ENCODE data around the gene SELENOI. TPM values are rescaled to one million over a fixed set of nuclear protein-coding genes. Genes with fewer than 3 reads are reported as not detected.

SELENOI gene
- total RNA-seq, 1 donor = 24.5 TPM

GRCh38 chr2:26401739-26402541, 56.0 kb downstream of the SELENOI start, which contains the start of gene DRC1:
Gene DRC1, plus strand, starts transcription at chr2:26401920. Its CDS starts 70 bp downstream, at chr2:26401990.
- peak in 2 of 3 donors; percentile 71 to 77 for DNase-seq (ENCODE audit: low read depth in 2 of 3, low spot score in 2 of 3)

- no peak for DNase-seq (ENCODE audit: low read depth in 2 of 3, low spot score in 2 of 3)
These were observed 61.6 kb downstream of the SELENOI start for GRCh38 chr2:26407526-26407925.

DNA sequence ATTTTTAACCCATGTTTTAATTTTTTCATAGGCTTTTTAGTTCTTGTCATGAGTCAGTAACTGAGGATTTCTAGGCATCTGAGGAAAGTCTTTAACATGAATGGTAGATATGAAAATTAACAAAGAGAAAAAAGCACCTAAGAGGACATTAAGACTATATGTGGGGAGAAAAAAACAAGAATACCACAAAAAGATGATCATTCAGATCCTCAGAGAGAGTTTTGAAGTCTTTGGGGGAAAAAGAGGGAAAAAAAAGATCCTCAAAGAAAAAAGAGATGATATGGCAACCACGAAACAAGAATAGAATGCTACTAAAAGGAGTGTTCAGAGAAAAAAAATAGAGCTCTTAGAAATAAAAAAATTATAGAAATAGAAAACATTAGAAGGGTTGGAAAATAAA, 63.8 kb downstream of the SELENOI start:
- no peak for DNase-seq (ENCODE audit: low read depth in 2 of 3, low spot score in 2 of 3)

GRCh38 chr2:26410764-26411243, 64.9 kb downstream of the SELENOI start:
- no peak for DNase-seq (ENCODE audit: low read depth in 2 of 3, low spot score in 2 of 3)

GRCh38 chr2:26411419-26411818, 65.5 kb downstream of the SELENOI start:
- no peak for DNase-seq (ENCODE audit: low read depth in 2 of 3, low spot score in 2 of 3)

DNA sequence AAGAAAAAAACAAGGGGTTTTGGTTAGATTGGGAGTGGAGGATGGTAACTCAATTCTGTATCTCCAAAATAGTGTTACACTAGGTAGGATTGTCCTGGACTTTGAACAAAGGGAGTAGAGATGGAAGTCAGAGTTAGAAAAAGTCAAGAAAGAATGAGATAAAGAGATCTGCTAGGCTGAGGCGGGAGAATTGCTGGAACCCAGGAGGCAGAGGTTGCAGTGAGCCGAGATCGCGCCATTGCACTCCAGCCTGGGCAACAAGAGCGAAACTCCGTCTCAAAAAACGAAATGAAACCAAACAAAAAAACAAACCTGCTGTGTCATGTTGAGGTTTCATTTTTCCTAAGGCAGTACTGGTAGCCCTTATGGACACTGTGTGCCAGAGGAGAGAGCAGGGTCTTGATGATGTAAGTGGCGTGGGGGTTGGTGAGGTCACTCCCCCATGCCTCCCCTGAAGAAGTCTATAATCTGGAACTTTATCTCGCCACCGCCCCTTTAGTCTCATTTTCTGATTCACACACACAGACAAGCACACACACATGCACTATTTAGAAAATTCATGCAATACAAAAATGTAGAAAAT, 66.2 kb downstream of the SELENOI start:
- peak in 2 of 3 donors; percentile 71 to 90 for DNase-seq (ENCODE audit: low read depth in 2 of 3, low spot score in 2 of 3)

- DNase-seq (ENCODE audit: low read depth in 2 of 3, low spot score in 2 of 3) = peak in 1 of 3 donors; percentile 14
These were observed 68.4 kb downstream of the SELENOI start for GRCh38 chr2:26414311-26414710.

- no peak for DNase-seq (ENCODE audit: low read depth in 2 of 3, low spot score in 2 of 3)
These were observed 76.0 kb downstream of the SELENOI start for GRCh38 chr2:26421961-26422360.

GRCh38 chr2:26422947-26423629, 77.1 kb downstream of the SELENOI start:
- no peak for DNase-seq (ENCODE audit: low read depth in 2 of 3, low spot score in 2 of 3)

DNA sequence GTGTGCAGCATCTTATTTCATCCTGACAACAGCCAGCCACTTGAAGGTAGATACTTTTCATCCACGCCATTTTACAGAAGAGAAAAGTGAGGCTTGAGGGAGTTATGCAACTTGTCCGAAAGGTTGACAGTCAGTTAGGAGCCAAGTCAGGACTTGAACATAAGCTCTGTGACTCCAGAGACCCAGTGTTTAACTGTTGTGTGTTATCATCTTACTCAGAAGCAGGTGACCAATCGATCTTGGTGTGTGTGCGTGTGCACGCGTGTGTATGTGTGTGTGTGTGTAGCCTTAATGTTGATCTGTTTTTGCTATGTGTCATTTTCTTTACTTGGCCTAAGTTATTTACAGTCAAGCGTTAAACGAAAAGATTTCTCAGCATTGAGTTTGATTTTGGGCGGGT, 77.8 kb downstream of the SELENOI start:
- no peak for DNase-seq (ENCODE audit: low read depth in 2 of 3, low spot score in 2 of 3)

DNA sequence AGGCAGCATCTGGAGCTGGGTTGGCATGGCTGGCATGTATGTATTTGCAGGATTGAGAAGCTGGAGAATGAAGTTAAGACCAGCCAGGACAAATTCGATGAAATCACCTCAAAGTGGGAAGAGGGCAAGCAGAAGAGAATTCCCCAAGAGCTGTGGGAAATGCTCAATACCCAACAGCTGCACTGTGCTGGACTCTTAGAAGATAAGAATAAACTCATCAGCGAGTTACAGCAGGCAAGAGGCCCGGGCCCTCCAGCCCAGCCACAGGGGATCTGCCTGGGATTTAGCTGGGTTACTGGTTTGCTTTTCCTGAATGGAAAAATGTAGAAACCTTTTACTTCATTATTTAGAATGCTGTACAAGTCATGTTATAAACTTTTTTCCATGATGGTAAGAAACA, 78.3 kb downstream of the SELENOI start:
- DNase-seq (ENCODE audit: low read depth in 2 of 3, low spot score in 2 of 3) = no peak

DNA sequence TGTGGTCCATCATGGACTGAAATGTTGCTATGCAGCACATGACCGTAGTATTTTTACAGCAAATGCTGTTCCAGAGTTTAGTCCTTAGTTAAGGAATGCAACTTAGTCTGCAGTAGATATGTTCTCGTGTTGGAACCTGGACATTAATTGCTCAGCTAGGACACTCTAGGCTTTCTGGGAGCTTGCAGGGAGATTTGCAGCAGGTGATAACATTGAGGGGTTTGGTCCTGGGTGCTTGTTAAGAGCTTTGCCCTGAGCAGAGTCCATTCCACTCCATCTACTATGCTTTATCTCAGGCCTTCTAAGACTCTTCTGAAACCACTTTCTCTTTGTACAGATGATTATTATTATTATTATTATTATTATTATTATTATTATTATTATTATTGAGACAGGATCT, 82.9 kb downstream of the SELENOI start:
- no peak for DNase-seq (ENCODE audit: low read depth in 2 of 3, low spot score in 2 of 3)

DNA sequence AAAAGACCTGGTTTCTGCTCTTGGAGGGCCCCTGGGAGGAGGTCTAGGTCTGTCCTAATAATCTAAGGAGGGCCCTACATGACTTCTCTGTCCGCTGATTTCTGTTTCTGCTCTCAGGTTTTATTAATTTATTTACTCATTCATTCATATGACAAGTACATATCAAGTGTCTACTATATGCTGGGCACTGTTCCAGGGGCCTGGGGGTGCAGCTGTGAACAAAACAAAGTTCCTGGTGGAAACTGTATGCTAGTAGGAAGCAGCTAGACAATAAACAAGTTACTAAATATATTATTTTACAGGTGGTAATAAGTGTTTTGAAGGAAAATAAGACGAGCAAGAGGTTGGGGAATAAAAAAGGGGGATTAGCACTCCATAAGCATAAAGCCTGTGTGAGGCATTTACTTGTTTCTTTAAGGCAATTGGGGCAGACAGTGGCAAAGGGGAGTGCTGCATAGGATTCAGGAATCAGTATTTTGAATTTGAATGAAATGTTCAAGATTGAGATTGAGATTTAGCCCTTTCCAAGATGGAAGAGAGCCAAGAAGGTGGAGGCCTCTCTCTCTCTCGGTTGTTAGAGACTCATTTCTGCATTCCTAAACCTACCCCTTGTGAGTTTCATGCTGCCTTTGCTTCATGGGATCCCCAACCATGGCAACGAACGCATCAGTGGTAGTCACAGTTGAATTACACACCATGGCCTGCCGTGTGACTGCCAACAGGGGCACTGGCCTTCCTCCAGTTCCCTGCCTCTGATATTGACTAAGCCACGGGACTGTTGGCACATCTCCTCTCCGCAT, 84.0 kb downstream of the SELENOI start:
- no peak for DNase-seq (ENCODE audit: low read depth in 2 of 3, low spot score in 2 of 3)

DNA sequence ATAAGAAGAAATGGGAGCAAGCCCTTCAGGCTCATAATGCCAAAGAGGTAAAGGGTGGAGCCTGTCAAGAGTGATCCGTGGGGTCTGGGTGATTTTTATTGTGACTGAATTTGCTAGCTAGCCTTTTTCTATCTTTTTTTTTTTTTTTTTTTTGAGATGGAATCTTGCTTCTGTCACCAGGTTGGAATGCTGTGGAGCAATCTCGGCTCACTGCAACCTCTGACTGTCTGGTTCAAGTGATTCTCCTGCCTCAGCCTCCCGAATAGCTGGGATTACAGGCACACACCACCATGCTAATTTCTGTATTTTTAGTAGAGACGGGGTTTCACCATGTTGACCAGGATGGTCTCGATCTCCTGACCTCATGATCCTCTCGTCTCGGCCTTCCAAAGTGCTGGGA, 84.9 kb downstream of the SELENOI start:
- no peak for DNase-seq (ENCODE audit: low read depth in 2 of 3, low spot score in 2 of 3)

DNA sequence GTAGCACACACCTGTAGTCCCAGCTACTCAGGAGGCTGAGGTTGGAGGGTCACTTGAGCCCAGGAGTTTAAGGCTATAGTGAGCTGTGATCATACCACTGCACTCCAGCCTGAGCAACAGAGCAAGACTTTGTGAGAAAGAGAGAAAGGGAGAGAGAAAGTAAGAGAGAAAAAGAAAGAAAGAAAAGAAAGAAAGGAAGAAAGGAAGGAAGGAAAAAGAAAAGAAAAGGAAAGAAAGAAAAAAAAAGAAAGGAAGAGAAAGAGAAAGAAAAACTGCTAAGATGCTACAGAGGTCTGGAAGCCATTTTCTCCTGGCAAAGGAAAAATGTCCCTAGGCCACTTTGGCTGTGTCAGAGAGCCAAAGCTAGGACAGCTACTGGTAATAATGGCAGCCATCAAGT, 86.4 kb downstream of the SELENOI start:
- DNase-seq (ENCODE audit: low read depth in 2 of 3, low spot score in 2 of 3) = no peak

GRCh38 chr2:26432859-26433258, 86.9 kb downstream of the SELENOI start:
- DNase-seq (ENCODE audit: low read depth in 2 of 3, low spot score in 2 of 3) = no peak

DNA sequence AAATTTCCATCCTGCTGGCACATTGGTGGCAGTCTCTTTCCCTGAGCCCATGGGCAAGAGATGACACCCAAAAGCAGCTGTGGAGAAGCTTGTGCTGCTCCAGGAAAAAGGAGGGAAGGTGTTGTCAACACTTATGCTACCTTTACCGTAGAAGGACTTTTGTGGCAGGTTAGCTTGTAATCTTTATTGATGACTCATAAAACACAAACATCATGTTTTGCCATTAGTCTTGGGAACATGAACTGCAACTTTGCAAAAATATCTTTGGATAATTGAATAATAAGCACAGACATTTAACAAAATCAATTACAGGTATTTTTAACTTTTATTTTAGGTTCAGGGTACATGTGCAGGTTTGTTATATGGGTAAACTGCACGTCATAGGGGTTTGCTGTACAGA, 89.2 kb downstream of the SELENOI start:
- no peak for DNase-seq (ENCODE audit: low read depth in 2 of 3, low spot score in 2 of 3)

GRCh38 chr2:26438526-26438925, 92.6 kb downstream of the SELENOI start:
- DNase-seq (ENCODE audit: low read depth in 2 of 3, low spot score in 2 of 3) = no peak

DNA sequence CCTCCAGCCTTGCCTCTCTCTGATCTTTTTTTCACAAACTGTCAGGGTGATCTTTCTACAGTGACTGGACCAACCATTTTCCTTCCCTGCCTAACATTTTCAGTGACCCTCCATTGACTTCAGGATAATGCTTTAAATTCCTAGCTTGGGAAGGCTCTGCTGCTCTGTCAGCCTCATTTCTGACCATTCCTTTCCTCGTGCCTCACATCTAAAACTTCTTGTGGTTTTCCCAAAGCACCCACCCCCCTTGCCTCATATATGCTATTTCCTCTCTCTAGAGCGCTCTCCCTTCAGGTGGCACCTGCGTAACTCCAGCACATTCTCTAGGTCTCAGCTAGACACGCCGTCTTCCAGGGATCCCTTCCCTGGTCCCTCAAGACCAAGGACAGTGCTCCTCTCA, 93.0 kb downstream of the SELENOI start:
- DNase-seq (ENCODE audit: low read depth in 2 of 3, low spot score in 2 of 3) = no peak

DNA sequence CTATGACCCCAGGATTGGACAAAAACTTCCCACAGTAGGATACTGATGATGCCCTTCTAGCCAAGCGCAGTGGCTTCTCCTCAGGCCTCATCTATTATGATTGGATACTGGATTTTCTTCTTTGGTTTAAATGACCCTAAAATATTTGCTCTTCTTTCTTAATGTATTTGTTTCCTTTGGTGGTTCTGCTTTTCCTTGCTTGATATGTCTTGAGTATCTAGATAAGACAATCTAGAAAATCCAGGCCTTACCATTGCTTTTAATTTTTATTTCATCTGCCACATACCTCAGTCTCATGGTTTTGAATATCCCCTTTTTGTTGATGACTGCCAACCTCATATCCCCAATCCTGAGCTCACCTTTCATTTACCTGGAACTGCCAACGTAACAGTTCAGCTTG, 96.4 kb downstream of the SELENOI start:
- DNase-seq (ENCODE audit: low read depth in 2 of 3, low spot score in 2 of 3) = peak in 1 of 3 donors; percentile 41

DNA sequence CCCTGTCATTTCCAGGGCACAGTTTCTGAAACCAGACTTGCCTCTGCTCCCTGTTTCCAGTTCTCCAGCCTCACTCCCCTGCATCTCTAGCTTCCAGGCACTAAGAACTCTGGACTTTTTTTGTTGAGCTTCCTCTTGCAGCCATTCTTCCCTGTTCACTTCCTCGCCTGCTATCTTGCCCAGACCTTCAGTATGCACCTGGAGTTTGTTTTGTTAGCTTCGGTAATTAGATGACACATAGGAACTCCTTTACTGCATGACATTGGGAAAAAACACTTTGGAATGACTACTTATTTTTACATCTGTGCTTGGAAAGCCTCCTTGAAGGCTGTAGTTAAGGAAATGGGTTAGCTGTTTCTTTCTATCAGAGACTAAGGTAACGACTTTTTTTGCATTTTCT, 96.8 kb downstream of the SELENOI start:
- no peak for DNase-seq (ENCODE audit: low read depth in 2 of 3, low spot score in 2 of 3)

Measured in hematopoietic multipotent progenitor cell (in vitro differentiated cells).